NCI-H526 (cell line): ENCODE results near the gene DLL1.
"Not testable (repeated sequence)": the region's sequence is repeated elsewhere in the genome, so short reads cannot be mapped to it uniquely, and the experiment has no call there.

Experiments
- DNase-seq, 2 experiments: peaks; one replicate each; lab custom pipeline; 2025; lab: John Stamatoyannopoulos, UW

The DLL1 gene

DNA sequence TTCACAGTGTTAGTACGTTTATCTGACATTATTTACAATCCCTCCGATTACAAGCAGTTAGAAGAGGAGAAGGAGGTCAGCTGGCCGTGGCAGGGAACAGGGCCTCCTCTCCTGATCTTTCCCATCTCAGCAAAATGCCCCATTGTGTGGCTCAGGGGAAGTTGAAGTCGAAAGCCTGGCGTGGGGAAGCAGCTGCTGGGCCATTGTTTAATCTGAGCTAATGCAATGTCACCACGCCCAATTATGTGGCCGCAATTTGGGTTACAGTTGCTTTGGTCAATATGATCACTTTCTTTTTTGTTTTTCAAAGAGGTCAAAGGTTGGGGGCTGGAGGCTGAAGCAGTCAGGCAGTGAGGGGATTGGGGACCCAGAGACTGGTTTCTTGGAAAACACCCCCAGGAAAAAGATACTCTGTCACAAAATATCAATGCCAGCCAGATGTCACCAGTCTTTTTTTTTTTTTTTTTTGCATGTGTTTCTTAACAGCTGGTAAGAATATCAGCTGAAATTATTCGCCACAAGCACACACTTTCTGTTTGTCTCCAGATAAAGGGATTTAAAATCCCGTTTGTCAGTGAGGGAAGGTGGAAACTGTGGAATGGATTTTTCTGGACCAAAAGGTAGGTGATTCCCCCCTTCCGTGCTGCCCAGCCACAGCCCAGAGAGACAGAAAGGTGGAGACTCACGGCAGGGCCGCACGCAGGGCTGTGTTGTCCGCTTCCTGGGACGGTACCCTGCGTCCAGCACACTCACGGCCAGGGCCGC, 24.6 kb downstream of the DLL1 start:
- peak; percentile 27 to 47 for DNase-seq

DNA sequence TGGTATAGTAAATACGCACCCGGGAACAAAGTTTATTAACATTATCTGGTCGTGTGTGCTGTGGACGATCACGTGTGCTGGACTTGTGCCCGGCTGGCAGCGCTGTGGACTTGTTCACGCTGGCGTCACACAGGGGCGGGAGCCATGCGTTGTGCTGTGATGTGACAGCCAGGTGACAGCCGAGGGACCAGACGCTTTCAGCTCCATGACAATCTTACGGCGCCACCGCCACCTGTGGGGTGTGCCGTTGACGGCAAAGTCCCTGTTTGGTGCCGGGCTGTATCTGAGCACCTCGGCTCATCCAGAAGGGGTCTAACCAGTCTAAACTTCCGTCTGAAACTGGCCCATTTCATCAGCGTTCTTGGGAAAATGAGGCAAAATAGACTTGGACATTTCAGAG, 25.2 kb downstream of the DLL1 start:
- peak in 1 of 2 experiments; percentile 34 for DNase-seq

DNA sequence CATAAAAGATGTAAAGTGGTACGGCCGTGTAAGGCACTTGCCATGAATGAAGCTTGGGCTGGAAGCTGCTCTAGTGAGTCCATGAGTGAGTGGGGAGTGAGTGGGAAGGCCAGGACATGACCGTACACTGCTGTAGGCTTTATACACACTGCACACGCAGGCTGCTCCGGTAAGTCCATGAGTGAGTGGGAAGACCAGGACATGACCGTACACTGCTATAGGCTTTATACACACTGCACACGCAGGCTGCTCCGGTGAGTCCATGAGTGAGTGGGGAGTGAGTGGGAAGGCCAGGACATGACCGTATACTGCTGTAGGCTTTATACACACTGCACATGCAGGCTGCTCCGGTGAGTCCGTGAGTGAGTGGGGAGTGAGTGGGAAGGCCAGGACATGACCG, 26.2 kb downstream of the DLL1 start:
- not testable (repeated sequence) for DNase-seq

DNA sequence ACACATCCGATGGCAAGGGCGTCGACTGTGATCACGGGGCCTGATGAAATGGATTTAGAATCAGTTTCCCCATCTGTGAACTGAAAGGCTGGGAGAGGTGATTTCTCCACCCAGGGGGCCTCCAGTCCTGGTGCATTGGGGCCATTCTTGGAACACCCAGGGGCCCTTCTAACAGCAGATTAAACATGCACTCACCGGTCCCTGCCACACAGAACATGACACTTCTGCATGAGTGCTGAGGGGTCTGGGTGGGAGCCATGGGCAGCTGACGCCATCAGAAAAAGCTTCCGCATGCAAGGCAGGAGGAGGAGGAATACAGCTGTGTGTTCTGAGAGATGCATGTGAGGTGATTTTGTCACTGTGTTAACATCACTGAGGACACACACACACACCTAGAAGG, 26.8 kb downstream of the DLL1 start:
- no peak for DNase-seq

DNA sequence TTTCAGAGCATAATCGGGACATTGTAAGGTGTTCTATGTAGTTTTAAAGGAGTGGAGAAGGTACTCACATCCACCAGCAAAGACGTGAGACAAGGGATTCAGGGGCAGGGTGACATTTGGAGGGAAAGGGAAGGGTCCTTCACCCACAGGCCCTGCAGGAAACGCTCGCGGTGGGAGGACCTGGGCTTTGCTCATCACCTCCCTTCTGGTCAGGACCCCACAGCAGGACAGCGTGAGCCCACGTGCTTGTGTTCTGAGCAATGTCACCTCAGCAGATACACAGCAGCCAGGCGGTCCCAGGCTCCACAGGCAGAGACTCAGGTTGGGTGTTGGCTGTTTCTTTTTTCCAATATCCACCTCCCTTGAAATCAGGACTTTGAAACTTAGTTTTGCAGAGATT, 27.5 kb downstream of the DLL1 start:
- no peak for DNase-seq

DNA sequence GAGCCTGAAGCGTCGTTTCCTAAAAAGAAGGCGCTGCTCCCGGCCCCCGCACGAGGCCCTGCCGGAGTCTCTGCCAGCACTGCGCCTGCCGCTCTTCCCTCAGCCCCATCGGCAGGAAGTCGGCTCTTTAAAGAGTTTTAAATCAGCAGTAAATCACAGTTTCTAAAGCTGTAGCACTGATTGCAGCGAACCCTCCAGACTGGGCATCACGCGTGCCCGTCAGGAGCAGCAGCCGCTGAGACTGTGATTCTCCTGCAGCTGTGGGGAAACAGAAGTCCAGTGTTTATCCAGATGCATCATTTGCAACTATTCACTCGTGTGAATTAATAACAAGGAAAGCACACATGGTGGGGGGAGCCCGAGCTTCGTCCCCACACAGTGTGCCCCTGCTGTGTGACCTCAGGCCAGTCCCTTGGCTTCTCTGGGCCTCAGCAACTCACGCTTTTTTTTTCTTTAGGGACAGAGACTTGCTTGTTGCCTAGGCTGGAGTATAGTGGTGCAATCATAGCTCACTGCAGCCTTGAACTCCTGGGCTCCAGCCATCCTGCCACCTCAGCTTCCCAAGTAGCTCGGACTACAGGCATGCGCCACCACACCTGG, 28.3 kb downstream of the DLL1 start:
- no peak for DNase-seq

DNA sequence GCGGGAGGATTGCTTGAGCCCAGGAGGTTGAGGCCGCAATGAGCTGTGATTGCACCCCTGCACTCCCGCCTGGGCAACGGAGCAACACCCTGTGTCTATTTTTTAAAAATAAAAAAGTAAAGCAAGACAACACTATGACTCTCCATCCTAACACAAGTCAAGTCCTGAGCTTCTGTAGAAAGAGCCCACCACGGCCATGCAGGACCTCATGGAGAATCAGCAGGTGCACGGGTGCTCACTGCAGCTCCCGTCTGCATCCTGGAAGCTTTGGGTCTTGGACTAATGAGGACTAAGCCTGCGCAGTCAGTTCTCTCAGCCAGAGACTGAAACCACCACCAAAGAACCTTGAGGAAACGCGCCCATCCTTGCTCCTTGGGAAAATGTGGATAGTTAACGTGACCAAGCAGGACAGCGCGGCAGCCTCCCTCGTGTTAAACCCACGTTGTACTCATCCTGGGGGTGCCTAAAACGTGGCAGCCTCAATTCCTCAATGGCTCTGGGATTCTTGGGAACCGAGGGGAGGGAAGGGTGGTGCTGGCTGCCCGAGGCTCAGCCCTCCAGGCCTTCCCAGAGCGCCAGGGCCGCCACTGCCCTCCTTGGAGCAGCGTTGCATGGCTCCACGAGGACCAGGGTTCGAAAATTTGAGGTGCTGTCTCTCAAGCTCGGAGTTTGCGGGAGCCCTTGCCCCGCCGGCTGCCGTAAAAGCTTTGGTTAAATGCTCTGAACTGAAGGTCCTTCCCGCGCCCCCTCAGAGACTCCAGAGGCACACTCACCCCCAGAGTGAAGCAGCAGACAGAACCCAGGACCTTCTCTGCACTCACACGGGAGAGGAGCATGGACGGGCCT, 29.0 kb downstream of the DLL1 start:
- DNase-seq, result no peak

DNA sequence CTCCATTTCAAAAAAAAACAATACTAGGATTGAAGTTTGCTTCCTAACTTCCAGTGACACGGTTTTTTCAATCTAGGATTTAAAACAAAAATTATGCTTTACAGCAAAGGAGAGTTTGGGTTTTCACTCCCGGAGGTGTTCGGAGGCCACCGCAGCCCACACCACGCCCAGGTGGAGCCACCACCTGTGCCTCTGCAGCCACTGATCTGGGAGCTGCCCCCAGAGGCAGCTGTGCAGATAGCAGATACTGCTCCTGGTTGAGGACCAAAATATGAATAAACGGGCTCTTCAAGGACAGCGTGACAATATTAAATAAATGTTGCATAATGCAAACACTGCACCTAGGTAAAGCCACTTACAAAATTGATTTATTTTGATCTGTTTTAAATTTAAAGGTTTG, 30.2 kb downstream of the DLL1 start:
- DNase-seq, result peak in 1 of 2 experiments; percentile 48

DNA sequence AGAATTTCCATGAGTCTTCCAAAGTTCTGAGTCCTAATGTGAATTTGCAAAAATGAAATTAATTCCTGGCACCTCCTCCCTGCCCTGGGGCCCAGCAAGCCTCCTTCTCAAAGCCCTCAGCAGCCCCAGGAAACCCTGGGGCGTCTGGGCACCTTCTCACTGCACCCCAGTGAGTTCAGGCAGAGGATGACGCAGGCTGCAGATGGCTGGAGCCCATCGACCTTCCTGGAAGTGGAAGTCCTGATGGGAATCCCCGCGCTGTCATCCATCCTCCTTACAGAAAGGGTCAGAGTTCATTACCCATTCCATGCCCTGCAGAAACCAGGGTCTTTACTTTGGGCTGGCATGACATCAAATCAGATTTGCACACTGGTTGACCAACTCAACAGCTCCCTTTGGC, 31.6 kb downstream of the DLL1 start:
- no peak for DNase-seq

DNA sequence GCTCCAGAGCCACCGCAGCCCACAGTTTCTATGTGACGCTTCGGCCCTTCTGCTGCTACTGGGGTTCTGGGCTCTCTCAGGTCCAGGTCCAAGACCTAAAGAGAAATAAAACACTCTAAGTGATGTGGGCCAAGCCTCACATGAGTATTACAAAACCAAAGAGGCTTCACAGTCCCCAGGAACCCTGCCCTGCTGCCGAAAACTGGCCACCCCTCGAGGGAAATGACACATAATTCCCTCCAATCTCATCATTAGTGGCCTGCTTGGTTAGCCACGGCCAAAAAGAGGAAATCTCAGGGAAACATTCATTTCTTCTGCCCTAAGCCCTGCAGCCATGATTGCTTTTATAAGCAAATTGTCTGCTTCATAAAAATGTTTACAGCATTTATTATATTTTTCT, 32.5 kb downstream of the DLL1 start:
- no peak for DNase-seq

DNA sequence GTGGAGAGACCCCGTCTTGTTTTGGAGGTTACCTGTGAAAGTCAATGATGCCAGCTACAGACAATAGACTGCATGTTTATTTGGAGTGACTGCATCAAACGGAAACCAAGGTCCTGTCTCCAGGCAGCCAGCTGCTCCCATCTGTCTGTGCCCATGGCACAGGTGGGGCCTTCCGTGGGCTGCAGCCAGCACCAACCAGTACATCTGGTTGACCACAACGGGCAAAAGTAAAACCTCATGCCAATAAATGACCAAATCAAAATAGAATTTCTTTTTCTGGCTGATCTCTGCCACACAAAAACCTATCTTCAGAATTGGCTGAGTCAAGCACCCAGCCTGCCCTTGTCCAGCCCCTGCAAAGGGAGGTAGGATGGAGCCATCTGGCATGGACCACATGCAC, 33.5 kb downstream of the DLL1 start:
- DNase-seq, result no peak

DNA sequence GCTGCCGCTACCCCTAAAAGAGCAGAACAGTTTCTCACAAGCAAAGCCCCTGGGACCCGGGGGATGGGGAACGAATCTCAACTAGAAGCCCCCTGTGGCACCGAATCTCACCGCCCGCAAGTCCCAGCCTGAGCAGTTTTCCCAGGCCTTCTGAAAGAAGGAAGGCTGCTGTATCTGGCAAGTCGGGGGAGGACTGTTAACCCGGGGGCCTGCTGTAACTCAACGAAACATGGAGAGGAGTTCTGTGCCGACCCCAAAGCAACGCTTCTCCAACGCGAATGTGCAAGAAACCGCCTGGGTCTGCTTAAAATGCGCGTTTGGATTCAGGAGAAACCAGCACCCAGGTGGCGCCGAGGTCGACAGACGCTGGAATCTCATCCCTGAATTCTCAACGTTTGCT, 34.2 kb downstream of the DLL1 start:
- DNase-seq, result no peak

DNA sequence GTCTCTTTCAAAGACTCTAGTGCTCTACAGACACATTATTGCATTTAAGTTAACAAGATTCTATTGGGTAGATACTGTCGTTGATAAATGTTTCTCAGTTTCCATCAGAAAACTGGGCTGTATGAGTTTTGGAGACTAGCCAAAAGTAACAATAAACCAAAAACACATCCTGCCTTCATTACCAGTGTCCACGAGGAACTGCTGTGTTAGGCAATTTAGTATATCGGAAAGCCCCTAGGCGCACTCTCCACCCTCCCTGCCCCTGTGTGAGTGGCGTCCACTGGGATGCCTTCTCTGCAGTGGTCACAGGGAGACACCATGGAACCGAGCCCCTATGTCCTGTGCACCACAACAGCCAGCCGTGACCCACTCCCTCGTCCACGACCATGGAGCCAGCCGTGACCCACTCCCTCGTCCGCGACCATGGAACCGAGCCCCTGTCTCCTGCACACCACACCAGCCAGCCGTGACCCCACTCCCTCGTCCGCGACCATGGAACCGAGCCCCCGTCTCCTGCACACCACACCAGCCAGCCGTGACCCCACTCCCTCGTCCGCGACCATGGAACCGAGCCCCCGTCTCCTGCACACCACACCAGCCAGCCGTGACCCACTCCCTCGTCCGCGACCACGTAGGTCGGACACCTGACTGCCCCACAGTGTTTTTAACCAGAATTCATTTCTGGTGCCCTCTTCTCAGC, 35.3 kb downstream of the DLL1 start:
- no peak for DNase-seq

DNA sequence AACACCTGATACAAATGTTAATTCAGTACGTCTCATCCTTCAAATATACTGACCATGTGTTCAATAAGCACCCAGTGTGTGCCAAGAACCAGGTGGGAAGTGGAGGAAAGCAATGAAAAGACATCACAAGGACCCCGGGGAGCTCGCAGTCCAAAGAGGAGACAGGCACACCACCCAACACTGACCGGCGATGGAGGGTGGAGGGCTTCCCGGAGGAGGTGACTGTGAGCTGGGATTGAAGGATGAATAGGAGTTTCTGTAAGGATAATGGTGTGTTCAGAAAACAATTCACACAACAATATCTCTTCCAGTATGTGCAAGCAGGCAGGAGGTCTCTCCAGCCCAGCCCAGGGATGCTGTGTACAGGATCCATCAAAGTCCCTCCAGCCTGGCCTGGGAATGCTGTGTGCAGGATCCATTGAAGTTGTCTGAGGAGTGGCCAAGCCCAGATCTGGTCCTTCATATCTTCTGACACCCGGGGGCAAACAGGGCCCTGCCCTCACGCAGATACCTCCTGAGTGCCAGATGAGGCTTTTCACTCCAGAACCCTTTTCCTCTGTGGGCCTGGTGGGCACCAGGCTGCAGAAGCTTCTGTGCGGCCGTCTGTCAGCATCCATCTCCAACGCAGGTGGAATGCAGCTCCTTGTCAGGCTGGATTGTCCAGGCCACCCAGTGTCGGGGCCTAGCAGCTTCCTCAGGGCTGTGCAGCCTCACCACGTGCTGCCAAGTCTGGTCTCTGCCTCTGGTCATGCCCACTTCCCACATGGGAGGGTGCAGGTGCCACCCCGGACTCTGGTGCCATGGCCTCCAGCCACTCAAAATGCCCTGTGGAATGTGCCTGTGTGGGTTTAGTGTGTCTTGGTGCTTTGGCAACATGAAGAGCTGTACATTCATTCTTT, 36.3 kb downstream of the DLL1 start:
- no peak for DNase-seq

DNA sequence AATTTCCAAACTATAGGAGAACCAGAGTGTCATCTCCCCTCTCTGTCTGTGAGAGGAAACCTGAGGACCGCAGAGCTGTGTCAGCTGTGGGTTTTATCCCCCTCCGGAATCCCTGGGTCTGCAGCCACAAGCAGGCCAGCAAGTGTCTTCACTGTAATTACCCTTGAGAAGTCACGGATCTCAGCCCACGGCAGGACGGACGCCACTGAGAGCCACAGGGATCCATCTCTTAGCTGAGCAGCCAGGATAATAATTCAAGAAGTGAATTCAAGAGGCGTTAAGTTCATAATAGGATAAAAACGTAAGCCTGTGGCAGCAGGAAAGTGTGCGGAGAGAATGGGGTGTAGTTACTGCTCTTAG, 37.0 kb downstream of the DLL1 start:
- DNase-seq, result no peak

DNA sequence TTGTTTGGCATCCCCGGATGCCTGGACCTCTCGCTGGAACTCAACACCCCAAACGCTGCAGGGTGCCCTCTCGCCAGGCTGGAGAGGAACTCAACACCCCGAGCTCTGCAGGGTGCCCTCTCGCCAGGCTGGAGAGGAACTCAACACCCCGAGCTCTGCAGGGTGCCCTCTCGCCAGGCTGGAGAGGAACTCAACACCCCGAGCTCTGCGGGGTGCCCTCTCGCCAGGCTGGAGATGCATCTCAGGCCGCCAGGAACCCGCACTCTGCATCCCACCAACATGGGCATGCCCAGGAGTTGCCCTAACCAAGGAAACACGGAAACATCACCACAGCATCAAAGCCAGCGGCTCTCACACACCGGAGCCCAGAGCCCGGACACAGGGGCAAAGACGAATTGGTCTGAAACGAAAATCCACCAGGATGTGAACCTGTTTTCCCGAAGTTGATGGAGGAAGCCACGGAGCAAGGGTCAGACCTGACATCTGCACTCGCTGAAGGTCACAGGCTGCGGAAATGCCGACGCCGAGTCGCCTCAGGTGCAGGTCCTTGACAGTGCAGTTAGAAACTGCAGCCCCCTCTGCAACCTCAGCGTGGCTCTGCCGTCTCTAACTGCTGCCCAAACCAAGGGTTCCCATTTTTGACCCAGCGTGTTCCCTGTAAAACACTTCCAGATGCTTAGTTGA, 37.5 kb downstream of the DLL1 start:
- DNase-seq, result no peak

DNA sequence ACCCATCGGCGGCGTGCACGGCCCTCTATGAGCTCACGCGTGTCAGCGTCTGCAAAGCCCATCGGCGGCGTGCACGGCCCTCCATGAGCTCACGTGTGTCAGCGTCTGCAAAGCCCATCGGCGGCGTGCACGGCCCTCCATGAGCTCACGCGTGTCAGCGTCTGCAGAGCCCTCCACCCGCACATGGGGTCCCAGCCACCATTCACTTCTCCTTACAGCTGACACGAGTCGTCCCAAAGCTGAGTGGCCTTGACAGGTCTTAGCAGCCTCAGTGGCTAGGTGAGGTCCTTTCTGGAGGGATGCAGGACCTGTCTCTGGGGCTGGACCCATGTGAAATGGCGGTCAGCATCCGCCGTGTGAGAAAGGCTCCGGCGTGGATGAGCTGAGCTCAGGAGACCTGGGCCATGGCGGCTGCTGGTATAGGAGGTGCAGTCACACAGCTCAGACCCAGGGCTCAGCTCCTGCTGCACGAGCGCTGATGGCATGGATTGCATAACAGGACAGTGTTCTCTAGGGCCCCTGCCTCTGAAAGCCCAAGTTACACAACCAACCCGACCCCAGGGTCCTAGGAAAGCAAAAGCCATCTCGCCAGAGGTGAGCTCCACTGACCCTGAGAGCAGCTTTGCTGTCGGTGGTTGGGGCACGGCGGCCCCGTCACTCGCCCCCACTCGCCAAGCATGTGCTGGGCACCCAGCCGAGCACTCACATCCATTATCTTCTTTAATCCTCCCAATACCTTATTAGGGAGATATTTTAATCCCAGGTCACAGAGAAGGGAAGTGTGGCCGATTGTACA, 38.9 kb downstream of the DLL1 start:
- DNase-seq, result no peak

DNA sequence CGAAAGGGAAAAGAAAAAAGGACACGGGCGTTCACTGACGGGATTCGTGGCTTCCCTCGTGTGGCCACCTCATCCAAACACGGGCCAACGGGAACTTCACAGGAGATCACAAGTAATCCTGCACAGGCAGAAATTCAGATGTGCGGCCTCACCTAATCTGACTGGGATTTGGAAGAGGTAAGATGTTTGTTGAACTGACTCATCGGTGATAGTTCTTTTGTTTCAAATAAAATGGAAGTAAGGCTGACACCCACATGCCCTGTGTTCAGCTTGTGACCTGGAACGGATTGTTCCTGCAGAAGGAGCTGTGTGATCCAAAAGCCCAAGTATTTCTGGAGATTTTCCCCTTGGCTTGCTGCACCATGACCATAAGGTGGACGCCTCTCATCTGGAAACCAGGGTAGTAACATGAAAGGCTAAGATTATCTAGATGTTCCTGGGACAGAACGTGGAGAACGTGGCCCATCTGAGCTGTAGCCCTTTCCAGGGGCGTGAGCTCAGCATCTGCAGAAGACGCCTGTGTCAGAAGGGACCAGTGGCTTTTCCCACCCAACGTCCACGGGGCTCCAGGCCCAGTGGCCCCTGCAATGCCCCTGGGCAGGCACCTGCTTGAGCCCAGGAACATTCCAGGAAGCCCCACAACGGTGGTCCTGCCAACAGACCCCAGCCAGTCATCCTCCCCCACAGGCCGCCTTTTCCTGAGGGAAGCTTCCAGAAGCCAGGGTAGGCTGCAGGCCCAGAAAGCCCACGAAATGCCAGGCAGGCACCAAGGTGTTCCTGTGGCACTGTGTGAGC, 39.7 kb downstream of the DLL1 start:
- DNase-seq, result no peak

DNA sequence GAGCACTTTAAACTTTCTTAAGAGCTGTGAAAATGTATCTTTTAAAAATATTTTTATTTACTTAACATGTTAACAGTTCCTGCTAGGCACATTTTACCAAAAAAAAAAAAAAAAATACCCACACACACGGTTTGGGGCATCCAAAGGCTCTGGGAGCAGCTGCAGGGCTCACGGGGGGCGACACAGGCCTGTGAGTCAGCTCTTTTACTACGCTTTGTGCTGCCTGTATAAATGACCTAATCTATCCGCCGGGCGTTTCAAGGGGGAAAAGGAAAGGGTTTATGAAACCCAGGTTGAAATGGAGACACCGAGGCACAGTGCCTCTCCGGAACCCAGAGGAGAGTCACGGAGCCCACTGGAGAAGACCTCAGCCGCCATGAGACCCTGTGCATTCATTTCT, 40.4 kb downstream of the DLL1 start:
- DNase-seq, result no peak
